SK-N-SH treated with all-trans-retinoic acid at 6 μM for 48 hours (cell line): ENCODE data around the gene LAPTM5.

ENCODE experiments used
- ATAC-seq: fragments of 200-7000 bp; cut with Tn5 transposase; 3 replicates; pipeline ENCODE4 v1.9.1; 2020; ENCODE audit warnings: mild to moderate bottlenecking, moderate library complexity
- ARNTL ChIP-seq: fragments of 450-650 bp; formaldehyde crosslinking; IDR thresholded peaks from 2 replicates; pipeline ENCODE4 v1.5.0; 2020; ENCODE audit warnings: low read depth, mild to moderate bottlenecking, moderate library complexity, borderline replicate concordance
- BACH2 ChIP-seq: fragments of 250-450 bp; sonication (Bioruptor Pico); IDR thresholded peaks from 2 replicates; pipeline ENCODE4 v1.9.0; 2021; ENCODE audit warnings: mild to moderate bottlenecking, borderline replicate concordance
- CSDC2 ChIP-seq: fragments of 250-450 bp; sonication (Bioruptor Pico); IDR thresholded peaks from 2 replicates; pipeline ENCODE4 v1.5.0; 2020; ENCODE audit warnings: mild to moderate bottlenecking, moderate library complexity
- GLIS3 ChIP-seq: fragments of 250-450 bp; sonication (Bioruptor Pico); IDR thresholded peaks from 2 replicates; pipeline ENCODE4 v1.5.0; 2020; ENCODE audit warnings: mild to moderate bottlenecking, moderate library complexity
- ISL1 ChIP-seq: fragments of 250-450 bp; sonication (Bioruptor Pico); IDR thresholded peaks from 2 replicates; pipeline ENCODE4 v2.1.2; 2022; ENCODE audit warnings: mild to moderate bottlenecking, moderate library complexity
- OSR1 ChIP-seq: fragments of 250-450 bp; sonication (Bioruptor Pico); IDR thresholded peaks from 2 replicates; pipeline ENCODE4 v1.8.0; 2022; ENCODE audit warnings: moderate library complexity, mild to moderate bottlenecking, inconsistent platforms
- PPARA ChIP-seq: fragments of 250-450 bp; sonication (Bioruptor Pico); IDR thresholded peaks from 2 replicates; pipeline ENCODE4 v1.5.0; 2020; ENCODE audit warnings: mild to moderate bottlenecking, borderline replicate concordance
- RARB ChIP-seq: fragments of 250-450 bp; sonication (Bioruptor Pico); IDR thresholded peaks from 2 replicates; pipeline ENCODE4 v1.8.0; 2021; ENCODE audit warnings: mild to moderate bottlenecking, moderate library complexity
- SNAI2 ChIP-seq: fragments of 250-450 bp; sonication (Bioruptor Pico); IDR thresholded peaks from 2 replicates; pipeline ENCODE4 v1.5.0; 2020; ENCODE audit warnings: mild to moderate bottlenecking, moderate library complexity
- TCF4 ChIP-seq: fragments of 250-450 bp; sonication (Bioruptor Pico); IDR thresholded peaks from 2 replicates; pipeline ENCODE4 v1.8.0; 2021; ENCODE audit warnings: mild to moderate bottlenecking, moderate library complexity, borderline replicate concordance
- TOX ChIP-seq: fragments of 250-450 bp; sonication (Bioruptor Pico); IDR thresholded peaks from 2 replicates; pipeline ENCODE4 v1.8.0; 2021; ENCODE audit warnings: mild to moderate bottlenecking, moderate library complexity, borderline replicate concordance
- ZFP3 ChIP-seq: fragments of 250-450 bp; sonication (Bioruptor Pico); IDR thresholded peaks from 2 replicates; pipeline ENCODE4 v1.5.0; 2020; ENCODE audit warnings: mild to moderate bottlenecking, moderate library complexity
- ZFP30 ChIP-seq: fragments of 450-650 bp; formaldehyde crosslinking; IDR thresholded peaks from 2 replicates; pipeline ENCODE4 v1.5.0; 2022; ENCODE audit warnings: mild to moderate bottlenecking, moderate library complexity
- ZNF565 ChIP-seq: fragments of 450-650 bp; formaldehyde crosslinking; conservative IDR thresholded peaks from 2 replicates; pipeline ENCODE4 v1.5.0; 2020; ENCODE audit warnings: low read depth, mild to moderate bottlenecking, moderate library complexity
- ZNF70 ChIP-seq: fragments of 450-650 bp; formaldehyde crosslinking; IDR thresholded peaks from 2 replicates; pipeline ENCODE4 v1.5.0; 2020; ENCODE audit warnings: mild to moderate bottlenecking, moderate library complexity
- TF ChIP-seq, protein P1 (sequence below): fragments of 250-450 bp; sonication (Bioruptor Pico); IDR thresholded peaks from 2 replicates; pipeline ENCODE4 v1.8.0; 2020; ENCODE audit warnings: mild to moderate bottlenecking, moderate library complexity, borderline replicate concordance
- TF ChIP-seq, protein P2 (sequence below): fragments of 250-450 bp; sonication (Bioruptor Pico); IDR thresholded peaks from 2 replicates; pipeline ENCODE4 v1.5.1; 2020; ENCODE audit warnings: low read depth, mild to moderate bottlenecking, moderate library complexity
- TF ChIP-seq, protein P3 (sequence below): fragments of 250-450 bp; sonication (Bioruptor Pico); IDR thresholded peaks from 2 replicates; pipeline ENCODE4 v1.5.0; 2020; ENCODE audit warnings: mild to moderate bottlenecking, moderate library complexity
- TF ChIP-seq, protein P4 (sequence below): fragments of 250-450 bp; sonication (Bioruptor Pico); IDR thresholded peaks from 2 replicates; pipeline ENCODE4 v1.8.0; 2021; ENCODE audit warnings: low read depth, mild to moderate bottlenecking, moderate library complexity, borderline replicate concordance
- TF ChIP-seq, protein P5 (sequence below): fragments of 250-450 bp; sonication (Bioruptor Pico); IDR thresholded peaks from 2 replicates; pipeline ENCODE4 v1.5.1; 2021; ENCODE audit warnings: mild to moderate bottlenecking, moderate library complexity

LAPTM5 gene

DNA sequence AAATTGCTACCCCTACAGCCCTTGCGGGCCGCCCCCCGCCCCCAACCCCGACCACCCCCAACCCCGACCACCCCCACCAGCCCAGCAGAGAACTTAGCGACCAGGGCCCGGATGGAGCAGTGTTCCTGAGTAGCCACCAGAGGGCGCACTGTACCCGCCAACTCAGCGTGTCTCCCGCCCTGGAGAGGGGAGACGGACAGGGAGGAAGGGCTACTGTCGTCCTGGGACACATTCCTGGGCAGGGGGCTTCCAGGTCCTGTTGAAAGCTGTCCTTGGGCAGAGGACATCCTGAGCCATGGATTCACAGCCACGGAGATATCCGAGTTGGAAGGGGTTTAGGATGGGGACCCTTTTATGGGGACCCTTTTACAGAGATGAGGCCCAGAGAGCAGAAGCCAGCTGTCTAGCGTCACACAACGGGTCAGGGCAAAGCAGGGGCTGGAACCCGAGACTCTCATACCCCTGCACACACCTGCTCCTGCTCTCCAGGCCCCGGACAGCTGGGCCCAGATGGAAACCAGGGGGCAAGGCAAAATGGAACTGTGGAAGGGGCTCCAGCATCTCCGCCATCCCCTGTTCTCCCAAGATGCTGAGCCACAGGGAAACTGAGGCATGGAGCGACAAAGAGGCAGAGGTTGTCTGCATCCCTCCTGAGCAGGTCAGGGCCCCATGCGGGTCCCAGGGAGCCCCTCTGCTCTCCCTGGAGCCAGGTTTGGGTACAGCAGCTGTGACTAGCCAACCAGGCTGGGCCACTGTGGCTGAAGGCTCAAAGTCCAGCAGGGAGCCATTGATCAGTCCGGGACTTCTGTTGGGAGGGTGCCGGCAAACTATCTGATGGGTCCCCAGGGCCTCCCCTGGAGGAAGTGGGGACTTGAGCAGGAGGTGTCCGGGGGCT is 25.0 kb upstream of the LAPTM5 start:
- TF ChIP-seq GLIS3 (CRISPR knock-in tag) (no peak), ZFP3 (no peak), ISL1 (CRISPR knock-in tag) (no peak), TCF4 (CRISPR knock-in tag) (no peak), OSR1 (CRISPR knock-in tag) (no peak)
- ATAC-seq: peak; percentile 81

DNA sequence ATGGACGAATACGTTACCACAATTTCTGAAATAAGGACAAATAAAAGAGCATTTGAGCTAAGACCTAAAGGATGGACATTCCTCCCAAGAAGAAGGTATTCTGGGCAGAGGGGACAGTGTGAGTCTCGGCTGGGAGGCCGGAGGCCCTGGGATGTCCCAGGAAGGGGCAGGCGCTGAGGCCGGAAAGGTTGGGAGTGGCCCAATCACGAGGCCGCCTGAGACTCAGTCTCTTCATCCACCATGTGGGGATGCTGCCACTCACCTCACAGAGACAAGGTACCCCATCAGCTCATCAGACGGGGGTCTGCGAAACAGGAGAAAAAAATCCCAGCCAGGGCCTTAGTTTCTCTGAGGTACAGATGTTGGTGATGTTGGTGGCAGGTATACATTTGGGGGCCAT is 24.3 kb upstream of the LAPTM5 start:
- no peak for ATAC-seq
- no peak for TF ChIP-seq ZNF70 (CRISPR knock-in tag)
- TF ChIP-seq, protein P1, sequence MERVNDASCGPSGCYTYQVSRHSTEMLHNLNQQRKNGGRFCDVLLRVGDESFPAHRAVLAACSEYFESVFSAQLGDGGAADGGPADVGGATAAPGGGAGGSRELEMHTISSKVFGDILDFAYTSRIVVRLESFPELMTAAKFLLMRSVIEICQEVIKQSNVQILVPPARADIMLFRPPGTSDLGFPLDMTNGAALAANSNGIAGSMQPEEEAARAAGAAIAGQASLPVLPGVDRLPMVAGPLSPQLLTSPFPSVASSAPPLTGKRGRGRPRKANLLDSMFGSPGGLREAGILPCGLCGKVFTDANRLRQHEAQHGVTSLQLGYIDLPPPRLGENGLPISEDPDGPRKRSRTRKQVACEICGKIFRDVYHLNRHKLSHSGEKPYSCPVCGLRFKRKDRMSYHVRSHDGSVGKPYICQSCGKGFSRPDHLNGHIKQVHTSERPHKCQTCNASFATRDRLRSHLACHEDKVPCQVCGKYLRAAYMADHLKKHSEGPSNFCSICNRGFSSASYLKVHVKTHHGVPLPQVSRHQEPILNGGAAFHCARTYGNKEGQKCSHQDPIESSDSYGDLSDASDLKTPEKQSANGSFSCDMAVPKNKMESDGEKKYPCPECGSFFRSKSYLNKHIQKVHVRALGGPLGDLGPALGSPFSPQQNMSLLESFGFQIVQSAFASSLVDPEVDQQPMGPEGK (CRISPR knock-in tag): no peak
- no peak for TF ChIP-seq TCF4 (CRISPR knock-in tag)
- TF ChIP-seq, protein P2, sequence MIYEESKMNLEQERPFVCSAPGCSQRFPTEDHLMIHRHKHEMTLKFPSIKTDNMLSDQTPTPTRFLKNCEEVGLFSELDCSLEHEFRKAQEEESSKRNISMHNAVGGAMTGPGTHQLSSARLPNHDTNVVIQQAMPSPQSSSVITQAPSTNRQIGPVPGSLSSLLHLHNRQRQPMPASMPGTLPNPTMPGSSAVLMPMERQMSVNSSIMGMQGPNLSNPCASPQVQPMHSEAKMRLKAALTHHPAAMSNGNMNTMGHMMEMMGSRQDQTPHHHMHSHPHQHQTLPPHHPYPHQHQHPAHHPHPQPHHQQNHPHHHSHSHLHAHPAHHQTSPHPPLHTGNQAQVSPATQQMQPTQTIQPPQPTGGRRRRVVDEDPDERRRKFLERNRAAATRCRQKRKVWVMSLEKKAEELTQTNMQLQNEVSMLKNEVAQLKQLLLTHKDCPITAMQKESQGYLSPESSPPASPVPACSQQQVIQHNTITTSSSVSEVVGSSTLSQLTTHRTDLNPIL (CRISPR knock-in tag): no peak
- no peak for TF ChIP-seq GLIS3 (CRISPR knock-in tag)
- TF ChIP-seq, protein P3, sequence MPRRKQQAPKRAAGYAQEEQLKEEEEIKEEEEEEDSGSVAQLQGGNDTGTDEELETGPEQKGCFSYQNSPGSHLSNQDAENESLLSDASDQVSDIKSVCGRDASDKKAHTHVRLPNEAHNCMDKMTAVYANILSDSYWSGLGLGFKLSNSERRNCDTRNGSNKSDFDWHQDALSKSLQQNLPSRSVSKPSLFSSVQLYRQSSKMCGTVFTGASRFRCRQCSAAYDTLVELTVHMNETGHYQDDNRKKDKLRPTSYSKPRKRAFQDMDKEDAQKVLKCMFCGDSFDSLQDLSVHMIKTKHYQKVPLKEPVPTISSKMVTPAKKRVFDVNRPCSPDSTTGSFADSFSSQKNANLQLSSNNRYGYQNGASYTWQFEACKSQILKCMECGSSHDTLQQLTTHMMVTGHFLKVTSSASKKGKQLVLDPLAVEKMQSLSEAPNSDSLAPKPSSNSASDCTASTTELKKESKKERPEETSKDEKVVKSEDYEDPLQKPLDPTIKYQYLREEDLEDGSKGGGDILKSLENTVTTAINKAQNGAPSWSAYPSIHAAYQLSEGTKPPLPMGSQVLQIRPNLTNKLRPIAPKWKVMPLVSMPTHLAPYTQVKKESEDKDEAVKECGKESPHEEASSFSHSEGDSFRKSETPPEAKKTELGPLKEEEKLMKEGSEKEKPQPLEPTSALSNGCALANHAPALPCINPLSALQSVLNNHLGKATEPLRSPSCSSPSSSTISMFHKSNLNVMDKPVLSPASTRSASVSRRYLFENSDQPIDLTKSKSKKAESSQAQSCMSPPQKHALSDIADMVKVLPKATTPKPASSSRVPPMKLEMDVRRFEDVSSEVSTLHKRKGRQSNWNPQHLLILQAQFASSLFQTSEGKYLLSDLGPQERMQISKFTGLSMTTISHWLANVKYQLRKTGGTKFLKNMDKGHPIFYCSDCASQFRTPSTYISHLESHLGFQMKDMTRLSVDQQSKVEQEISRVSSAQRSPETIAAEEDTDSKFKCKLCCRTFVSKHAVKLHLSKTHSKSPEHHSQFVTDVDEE (CRISPR knock-in tag): no peak
- no peak for TF ChIP-seq CSDC2 (CRISPR knock-in tag)
- no peak for TF ChIP-seq PPARA (CRISPR knock-in tag)

DNA sequence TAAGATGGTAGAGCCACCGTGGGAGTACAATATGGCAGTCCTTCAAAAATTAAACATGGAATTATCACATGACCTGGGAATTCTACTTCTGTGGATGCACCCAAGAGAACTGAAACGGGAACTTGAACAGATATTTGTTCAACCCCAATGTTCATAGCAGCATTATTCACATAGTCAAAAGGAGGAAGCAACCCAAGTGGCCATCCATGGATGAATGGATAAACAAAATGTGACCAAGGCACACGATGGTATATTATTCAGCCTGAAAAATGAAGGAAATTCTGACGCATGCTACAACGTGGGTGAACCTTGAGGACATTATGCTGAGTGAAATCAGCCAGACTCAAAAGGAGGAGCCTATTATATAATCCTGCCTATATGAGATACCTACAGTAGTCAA is 22.8 kb upstream of the LAPTM5 start:
- TF ChIP-seq TOX (CRISPR knock-in tag) (no peak), SNAI2 (no peak), ARNTL (CRISPR knock-in tag) (no peak), TCF4 (CRISPR knock-in tag) (no peak), RARB (CRISPR knock-in tag) (no peak), ZFP30 (CRISPR knock-in tag) (no peak), ISL1 (CRISPR knock-in tag) (no peak), BACH2 (CRISPR knock-in tag) (no peak), ZNF565 (CRISPR knock-in tag) (no peak), PPARA (CRISPR knock-in tag) (no peak), GLIS3 (CRISPR knock-in tag) (no peak)
- TF ChIP-seq, protein P2 (CRISPR knock-in tag): no peak
- TF ChIP-seq, protein P4, sequence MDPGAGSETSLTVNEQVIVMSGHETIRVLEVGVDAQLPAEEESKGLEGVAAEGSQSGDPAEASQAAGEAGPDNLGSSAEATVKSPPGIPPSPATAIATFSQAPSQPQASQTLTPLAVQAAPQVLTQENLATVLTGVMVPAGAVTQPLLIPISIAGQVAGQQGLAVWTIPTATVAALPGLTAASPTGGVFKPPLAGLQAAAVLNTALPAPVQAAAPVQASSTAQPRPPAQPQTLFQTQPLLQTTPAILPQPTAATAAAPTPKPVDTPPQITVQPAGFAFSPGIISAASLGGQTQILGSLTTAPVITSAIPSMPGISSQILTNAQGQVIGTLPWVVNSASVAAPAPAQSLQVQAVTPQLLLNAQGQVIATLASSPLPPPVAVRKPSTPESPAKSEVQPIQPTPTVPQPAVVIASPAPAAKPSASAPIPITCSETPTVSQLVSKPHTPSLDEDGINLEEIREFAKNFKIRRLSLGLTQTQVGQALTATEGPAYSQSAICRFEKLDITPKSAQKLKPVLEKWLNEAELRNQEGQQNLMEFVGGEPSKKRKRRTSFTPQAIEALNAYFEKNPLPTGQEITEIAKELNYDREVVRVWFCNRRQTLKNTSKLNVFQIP (CRISPR knock-in tag): no peak
- TF ChIP-seq, protein P3 (CRISPR knock-in tag): no peak
- TF ChIP-seq, protein P5, sequence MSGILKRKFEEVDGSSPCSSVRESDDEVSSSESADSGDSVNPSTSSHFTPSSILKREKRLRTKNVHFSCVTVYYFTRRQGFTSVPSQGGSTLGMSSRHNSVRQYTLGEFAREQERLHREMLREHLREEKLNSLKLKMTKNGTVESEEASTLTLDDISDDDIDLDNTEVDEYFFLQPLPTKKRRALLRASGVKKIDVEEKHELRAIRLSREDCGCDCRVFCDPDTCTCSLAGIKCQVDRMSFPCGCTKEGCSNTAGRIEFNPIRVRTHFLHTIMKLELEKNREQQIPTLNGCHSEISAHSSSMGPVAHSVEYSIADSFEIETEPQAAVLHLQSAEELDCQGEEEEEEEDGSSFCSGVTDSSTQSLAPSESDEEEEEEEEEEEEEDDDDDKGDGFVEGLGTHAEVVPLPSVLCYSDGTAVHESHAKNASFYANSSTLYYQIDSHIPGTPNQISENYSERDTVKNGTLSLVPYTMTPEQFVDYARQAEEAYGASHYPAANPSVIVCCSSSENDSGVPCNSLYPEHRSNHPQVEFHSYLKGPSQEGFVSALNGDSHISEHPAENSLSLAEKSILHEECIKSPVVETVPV: no peak
- no peak for ATAC-seq
